Activated naive CD4-positive, alpha-beta T cell treated with anti-CD3 and anti-CD28 coated beads for 36 hours (primary cell): ENCODE measurements around the gene TMEM218. TPM values are rescaled to one million over a fixed set of nuclear protein-coding genes. Genes with fewer than 3 reads are reported as not detected.

Experiments used
- CTCF ChIA-PET: fragments of 350-600 bp; sonication (Branson Sonifier 250); formaldehyde crosslinking; loops from one replicate; lab custom pipeline; 2021; ENCODE audit warnings: antibody characterized with exemption; lab: Charles Lee
- DNase-seq: peaks from one replicate; pipeline ENCODE4 v3.0.0-alpha.2; 2020
- H3K27ac Mint-ChIP-seq: one replicate; pipeline ENCODE4 v1.8.0; 2021; ENCODE audit warnings: mild to moderate bottlenecking, mixed read lengths
- H3K27me3 Mint-ChIP-seq: one replicate; pipeline ENCODE4 v1.8.0; 2021; ENCODE audit warnings: low read depth, mixed read lengths
- H3K36me3 Mint-ChIP-seq: one replicate; pipeline ENCODE4 v1.8.0; 2021; ENCODE audit warnings: low read depth, mixed read lengths
- H3K4me1 Mint-ChIP-seq: one replicate; pipeline ENCODE4 v1.8.0; 2021; ENCODE audit warnings: low read depth, mixed read lengths
- H3K4me3 Mint-ChIP-seq: one replicate; pipeline ENCODE4 v1.8.0; 2021; ENCODE audit warnings: mild to moderate bottlenecking, moderate library complexity, mixed read lengths
- H3K9me3 Mint-ChIP-seq: one replicate; pipeline ENCODE4 v1.8.0; 2021; ENCODE audit warnings: mixed read lengths
- intact Hi-C: fragments of 100-400 bp; cut with micrococcal nuclease; formaldehyde crosslinking; loops from one replicate; pipeline ENCODE4 v1.15.1; 2023
- total RNA-seq, 2 experiments: library from RNA; stranded (reverse); gene quantifications; one replicate each; pipeline ENCODE4 v1.2.3, GENCODE V29; 2021

TMEM218 gene
- 10 to 100 TPM; 11.5 to 12.6 TPM for total RNA-seq

DNA sequence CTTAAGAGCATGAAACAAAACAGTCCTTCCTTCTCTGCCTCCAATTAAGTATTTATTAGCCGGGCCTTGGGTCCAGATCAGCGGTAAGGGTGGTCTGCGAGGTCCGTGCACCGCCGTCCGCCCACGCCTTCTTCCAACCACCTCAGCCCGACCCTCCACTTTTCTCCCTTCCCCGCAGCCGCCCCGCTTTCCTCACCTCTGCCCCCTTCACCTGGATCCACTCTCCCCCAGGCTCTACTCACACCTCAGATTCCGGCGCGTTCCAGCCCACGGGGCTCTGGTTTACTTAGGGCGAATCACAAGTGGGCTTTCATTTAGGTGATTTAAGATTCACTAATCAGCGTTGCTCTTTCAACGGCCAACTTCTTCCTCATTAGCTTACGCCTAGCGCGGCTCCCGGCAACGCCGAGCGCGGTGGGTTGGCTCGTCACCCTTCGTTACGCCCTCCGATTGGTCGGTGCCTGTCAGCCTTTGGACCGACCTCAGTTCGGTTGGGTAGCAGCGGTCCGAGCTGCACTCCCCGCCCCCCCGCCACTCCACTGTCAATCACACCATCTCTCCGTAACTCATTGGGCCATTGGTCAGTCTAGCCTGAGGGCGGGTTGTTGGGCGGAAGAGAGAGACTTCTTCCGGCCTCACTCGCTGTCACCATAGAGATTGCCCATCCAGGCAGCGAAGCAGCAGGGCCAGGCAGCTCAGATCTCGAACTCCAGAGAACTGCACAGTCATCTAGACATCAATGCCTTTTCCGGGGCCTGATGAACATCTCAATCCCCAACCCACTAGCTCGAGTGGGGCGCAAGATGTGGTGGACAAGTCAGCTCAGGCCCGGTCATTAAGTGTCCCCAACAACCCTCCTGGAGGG lies at the start of gene TMEM218:
Gene TMEM218 (minus strand): TSS at position 284 of the 865 bp plus-strand sequence. CDS start 9,385 bp downstream, outside the sequence.
- intact Hi-C loops, result loop anchor here (1.0 to 5.0 kb wide), 13 partner anchors 13 to 1369 kb away; partner anchors contain the start of genes CCDC15, CDON, EI24 and PKNOX2
- Mint-ChIP-seq H3K27me3 (no peaks in the 10 kb centered on the region), H3K36me3 (peaks cover 2% of the 10 kb centered on the region), H3K9me3 (peaks cover 2% of the 10 kb centered on the region), H3K4me3 (peak within 1 kb of the TSS; percentile 84), H3K4me1 (peaks cover 16% of the 10 kb centered on the region), H3K27ac (peak within 1 kb of the TSS; percentile 79)
- DNase-seq, result peak; percentile 98
- CTCF ChIA-PET, result interaction anchor here (0.6 to 3.7 kb wide), 5 partner anchors 13 to 154 kb away, joined by 3 to 22 read pairs (median 8); no protein-coding TSS in a partner anchor

DNA sequence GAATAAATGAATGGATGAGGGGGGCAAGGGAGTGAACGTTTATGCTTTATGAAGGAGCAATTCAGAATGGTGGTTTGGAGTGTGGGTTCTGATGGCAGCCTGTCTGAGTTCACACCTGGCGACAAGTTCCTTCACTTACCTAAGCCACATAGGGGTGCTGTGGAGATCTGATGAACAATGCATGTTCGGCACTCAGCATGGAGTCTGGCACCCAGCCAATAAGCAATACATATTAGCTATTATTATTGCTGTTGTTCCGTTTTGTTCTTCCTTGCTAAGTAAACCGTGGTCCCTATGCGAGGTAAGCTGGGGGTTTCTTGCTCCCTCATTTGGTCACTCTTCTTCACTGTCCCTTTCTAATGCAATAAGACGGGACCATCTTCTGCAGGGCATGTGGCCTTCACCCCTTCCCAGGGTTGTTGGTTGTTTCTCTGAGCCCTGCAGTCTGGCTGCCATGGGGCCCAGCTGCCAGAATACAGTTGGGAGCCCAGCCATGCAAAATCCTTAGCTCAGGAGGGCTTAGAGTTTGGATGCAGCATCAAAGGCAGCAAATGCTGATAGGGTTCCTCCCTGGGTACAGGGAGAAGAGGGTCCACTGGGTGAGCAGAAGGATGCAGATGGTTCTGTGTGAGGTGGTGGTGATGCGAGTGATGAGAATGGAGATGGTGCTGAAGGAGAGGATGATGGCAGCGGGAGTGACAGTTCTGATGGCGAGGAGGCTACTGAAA lies 46.7 kb upstream of the TMEM218 start:
- H3K4me3 Mint-ChIP-seq, result no peak overlapping the region
- no peak for DNase-seq
- H3K27me3 Mint-ChIP-seq, result peaks cover 24% of the 10 kb centered on the region
- no peaks in the 10 kb centered on the region for H3K4me1 Mint-ChIP-seq
- no peaks in the 10 kb centered on the region for H3K9me3 Mint-ChIP-seq
- H3K36me3 Mint-ChIP-seq, result no peaks in the 10 kb centered on the region
- H3K27ac Mint-ChIP-seq, result no peak overlapping the region
- intact Hi-C loops, result no loop called here
- CTCF ChIA-PET, result no interaction called here

DNA sequence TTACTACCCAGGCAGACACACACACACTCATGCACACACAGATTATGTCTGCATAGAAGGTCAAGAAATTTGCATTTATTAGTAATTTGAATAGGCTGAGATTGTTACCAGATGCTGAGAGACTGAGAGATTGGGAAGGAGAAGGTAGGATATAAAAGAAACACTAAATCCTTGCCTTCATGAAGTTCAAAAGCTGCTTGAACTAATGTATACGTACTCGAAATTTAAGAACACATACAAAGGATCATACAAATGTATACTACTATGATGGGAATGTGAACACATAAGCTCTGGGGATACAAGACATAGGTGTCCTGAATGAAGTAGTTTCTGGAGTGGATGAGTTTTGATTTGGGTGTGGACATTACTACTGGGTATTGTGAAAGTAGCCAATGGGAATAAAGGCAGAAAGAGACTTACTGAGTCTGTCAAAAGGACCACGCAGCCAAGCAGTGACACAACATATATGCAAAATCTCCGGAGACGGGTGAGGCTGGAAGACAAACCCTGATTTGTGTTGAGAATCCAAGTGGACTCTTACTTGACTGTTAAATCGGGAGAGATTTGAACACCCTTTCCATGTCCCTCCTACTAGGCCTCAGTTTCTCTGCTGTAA lies 45.8 kb upstream of the TMEM218 start:
- Mint-ChIP-seq H3K27me3 (peaks cover 24% of the 10 kb centered on the region), H3K9me3 (no peaks in the 10 kb centered on the region), H3K4me1 (no peaks in the 10 kb centered on the region), H3K4me3 (no peak overlapping the region), H3K27ac (no peak overlapping the region), H3K36me3 (no peaks in the 10 kb centered on the region)
- no peak for DNase-seq
- intact Hi-C loops, result no loop called here
- CTCF ChIA-PET, result interaction anchor here (1.1 kb wide), 1 partner anchor 15 kb away, joined by 3 read pairs; no protein-coding TSS in a partner anchor

DNA sequence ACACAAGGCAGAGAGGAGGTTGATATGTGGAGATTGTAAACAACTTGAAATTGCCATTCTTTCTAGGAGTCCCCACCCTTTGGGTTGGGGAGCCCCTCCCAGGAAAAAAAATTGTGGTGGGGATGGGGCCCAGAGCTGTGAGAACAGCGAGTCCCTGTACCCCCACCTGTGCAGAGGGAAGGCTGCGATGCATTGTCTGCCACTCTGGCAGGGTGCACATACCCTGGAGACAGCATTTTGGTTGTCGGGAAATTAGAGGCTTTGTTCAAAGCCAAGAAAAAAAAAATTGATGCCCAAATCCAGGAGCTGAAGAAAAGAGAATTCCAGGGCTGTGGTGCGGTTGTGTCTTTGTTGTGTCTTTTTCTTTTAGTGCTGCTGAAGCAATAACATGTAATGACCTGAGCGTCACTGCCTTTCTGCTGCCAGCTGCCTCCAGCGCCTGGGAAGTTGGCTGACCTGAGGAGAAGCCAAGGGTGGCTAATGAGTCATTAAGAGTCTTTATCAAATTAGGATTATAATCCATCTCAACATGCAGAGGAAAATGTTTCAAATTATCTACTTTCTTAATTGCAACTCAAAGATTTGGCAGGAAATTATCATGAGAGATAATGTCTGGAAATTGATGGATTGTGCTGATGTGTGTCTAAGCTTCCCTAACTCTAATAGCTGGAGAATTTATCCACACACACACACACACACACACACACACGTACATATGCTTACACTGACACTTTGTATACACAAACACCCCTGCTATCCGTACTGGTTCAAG lies 45.1 kb upstream of the TMEM218 start:
- H3K4me3 Mint-ChIP-seq, result no peak overlapping the region
- H3K4me1 Mint-ChIP-seq, result no peaks in the 10 kb centered on the region
- CTCF ChIA-PET, result interaction anchor here (1.1 kb wide), 1 partner anchor 14 kb away, joined by 3 read pairs; no protein-coding TSS in a partner anchor
- H3K27me3 Mint-ChIP-seq, result peaks cover 24% of the 10 kb centered on the region
- H3K9me3 Mint-ChIP-seq, result no peaks in the 10 kb centered on the region
- no peak for DNase-seq
- no peaks in the 10 kb centered on the region for H3K36me3 Mint-ChIP-seq
- intact Hi-C loops, result no loop called here
- H3K27ac Mint-ChIP-seq, result no peak overlapping the region

DNA sequence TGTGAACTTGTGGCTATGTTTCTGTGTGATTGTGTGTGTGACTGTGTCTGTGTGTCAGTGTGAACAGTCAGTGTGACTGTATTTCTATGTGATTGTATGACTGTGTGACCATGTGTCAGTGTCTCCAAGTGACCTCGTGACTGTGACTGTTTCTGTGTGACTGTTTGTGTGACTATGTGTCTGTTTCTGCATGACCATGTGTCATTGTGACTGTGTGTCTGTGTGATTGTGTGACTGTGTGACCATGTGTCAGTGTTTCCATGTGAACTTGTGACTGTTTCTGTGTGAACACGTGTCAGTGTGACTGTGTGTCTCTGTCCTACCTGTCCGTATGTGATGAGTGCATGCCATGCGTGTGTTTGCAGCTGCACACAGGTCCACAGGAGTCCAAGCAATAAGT lies 44.3 kb upstream of the TMEM218 start:
- Mint-ChIP-seq H3K9me3 (no peaks in the 10 kb centered on the region), H3K36me3 (no peaks in the 10 kb centered on the region), H3K4me1 (no peaks in the 10 kb centered on the region), H3K27ac (no peak overlapping the region), H3K4me3 (no peak overlapping the region), H3K27me3 (peaks cover 24% of the 10 kb centered on the region)
- intact Hi-C loops, result no loop called here
- CTCF ChIA-PET, result no interaction called here
- no peak for DNase-seq

DNA sequence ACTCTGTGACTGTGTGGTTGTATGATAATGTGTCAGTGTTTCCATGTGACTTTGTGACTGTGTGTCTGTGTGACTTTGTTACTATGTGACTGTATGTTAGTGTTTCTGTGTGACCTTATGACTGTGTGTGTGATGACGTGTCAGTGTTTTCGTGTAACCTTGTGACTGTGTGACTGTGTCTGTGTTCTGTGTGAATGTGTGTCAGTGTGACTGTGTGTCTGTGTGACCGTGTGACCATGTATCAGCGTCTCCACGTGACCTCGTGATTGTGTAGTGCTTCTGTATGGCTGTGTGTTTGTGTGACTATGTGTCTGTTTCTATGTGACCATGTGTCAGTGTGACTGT lies 43.6 kb upstream of the TMEM218 start:
- DNase-seq, result no peak
- Mint-ChIP-seq H3K27me3 (peaks cover 22% of the 10 kb centered on the region), H3K9me3 (no peaks in the 10 kb centered on the region), H3K27ac (no peak overlapping the region), H3K36me3 (no peaks in the 10 kb centered on the region), H3K4me1 (no peaks in the 10 kb centered on the region), H3K4me3 (no peak overlapping the region)
- intact Hi-C loops, result no loop called here
- CTCF ChIA-PET, result interaction anchor here (0.6 to 3.1 kb wide), 2 partner anchors 13 to 349 kb away, joined by 3 to 12 read pairs; no protein-coding TSS in a partner anchor

DNA sequence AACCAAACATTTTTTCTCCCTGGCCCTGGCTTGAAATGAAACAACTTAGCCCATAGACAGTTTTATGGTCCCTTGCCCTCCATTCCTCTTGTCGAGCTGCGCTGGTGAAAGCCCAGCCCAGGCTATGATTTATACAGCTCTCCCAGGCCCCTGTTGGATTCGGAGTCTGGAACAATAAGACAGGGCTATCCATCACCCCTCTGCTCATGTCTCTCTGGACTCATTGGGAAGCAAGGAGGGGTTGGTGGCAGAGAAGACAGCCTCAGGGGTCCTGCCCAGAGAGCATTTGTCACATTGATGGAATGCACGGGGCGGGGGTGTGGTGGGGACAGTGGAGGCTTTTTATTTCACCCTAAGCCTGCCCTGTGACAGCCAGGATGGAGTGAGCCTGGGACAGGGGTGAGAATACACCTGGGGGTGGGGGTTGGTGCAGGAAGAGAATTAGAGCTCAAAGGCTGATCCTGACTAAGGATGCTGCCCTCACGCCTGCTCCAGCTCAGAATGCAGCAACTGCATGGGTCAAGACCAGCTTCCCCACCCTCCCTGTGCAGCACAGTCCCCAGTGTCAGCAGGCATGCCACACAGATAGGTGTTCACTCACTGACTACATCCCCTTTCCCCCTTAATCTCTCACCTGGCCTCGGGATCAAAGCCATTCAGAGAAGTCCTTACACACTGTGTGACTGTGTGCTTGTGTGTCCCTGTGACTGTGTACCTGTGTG lies 43.1 kb upstream of the TMEM218 start:
- Mint-ChIP-seq H3K27me3 (peaks cover 22% of the 10 kb centered on the region), H3K9me3 (no peaks in the 10 kb centered on the region), H3K36me3 (no peaks in the 10 kb centered on the region), H3K27ac (no peak overlapping the region), H3K4me1 (no peaks in the 10 kb centered on the region), H3K4me3 (no peak overlapping the region)
- intact Hi-C loops, result no loop called here
- no peak for DNase-seq
- CTCF ChIA-PET, result interaction anchor here (0.6 to 3.1 kb wide), 2 partner anchors 13 to 350 kb away, joined by 3 to 12 read pairs; no protein-coding TSS in a partner anchor

DNA sequence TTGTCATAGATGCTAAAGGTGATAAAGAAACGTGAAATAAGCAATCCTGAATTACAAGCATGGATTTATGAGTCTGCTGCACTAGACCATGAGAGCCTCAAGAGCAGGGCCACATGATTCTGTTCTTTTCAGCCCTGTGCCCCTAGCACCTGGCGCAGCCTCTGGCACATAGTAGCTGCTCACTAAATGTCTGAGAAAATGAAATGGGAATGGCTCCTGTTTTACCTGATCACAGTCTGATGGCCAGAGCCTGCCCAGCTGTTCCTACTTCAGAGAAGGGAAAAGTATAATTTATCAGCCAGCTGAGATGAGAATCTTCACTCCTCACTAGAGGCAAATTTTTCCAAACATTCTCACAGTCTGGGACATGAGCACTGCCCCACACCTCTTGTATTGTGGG lies 42.4 kb upstream of the TMEM218 start:
- Mint-ChIP-seq H3K9me3 (no peaks in the 10 kb centered on the region), H3K4me3 (no peak overlapping the region), H3K4me1 (no peaks in the 10 kb centered on the region), H3K27me3 (peaks cover 22% of the 10 kb centered on the region), H3K36me3 (no peaks in the 10 kb centered on the region), H3K27ac (no peak overlapping the region)
- CTCF ChIA-PET, result interaction anchor here (3.1 kb wide), 1 partner anchor 12 kb away, joined by 12 read pairs; no protein-coding TSS in a partner anchor
- intact Hi-C loops, result no loop called here
- DNase-seq, result no peak

DNA sequence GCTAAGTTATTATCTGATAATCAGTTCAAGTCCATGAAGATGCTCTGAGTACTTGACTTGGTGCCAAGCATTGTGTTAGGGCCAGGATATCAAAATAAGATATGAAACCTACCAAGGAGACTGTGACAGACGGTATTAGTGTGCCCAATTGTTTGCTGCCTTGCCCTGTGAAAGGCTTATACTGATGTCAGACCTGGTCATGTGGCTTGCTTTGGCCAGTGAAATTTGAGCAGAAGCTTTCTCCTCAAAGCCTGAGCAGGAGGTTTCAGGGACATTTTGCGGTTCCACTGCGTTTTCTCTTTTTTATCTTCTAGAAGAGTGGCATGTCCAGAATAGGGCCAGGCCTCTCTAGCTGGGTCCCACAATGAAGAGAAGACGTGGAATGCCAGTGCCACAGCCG lies 37.3 kb upstream of the TMEM218 start:
- Mint-ChIP-seq H3K27me3 (no peaks in the 10 kb centered on the region), H3K27ac (no peak overlapping the region), H3K4me3 (no peak overlapping the region), H3K9me3 (no peaks in the 10 kb centered on the region), H3K36me3 (no peaks in the 10 kb centered on the region), H3K4me1 (no peaks in the 10 kb centered on the region)
- intact Hi-C loops, result loop anchor here (10.0 kb wide), 1 partner anchor 484 kb away; no protein-coding TSS in a partner anchor
- CTCF ChIA-PET, result interaction anchor here (1.0 kb wide), 1 partner anchor 39 kb away, joined by 3 read pairs; no protein-coding TSS in a partner anchor
- no peak for DNase-seq

DNA sequence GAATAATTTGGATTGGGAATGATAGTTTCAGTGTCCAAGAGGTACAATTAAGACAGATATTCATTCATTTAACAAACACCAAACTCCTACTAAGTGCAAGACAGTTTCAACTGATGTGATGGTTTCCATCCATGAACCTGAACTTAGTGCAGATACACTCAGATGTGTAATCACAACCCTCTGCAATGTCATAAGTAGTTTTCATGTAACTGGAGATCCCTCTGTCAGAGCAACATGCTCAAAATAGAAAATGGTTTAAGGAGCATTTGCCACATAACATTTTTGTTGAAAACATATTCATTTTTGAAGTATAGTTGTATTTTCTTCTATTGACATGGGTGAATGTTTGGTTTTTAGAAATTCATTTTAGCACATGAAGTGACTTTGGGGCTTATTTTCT lies 36.6 kb upstream of the TMEM218 start:
- Mint-ChIP-seq H3K4me3 (no peak overlapping the region), H3K36me3 (no peaks in the 10 kb centered on the region), H3K27ac (no peak overlapping the region), H3K4me1 (no peaks in the 10 kb centered on the region), H3K27me3 (no peaks in the 10 kb centered on the region), H3K9me3 (no peaks in the 10 kb centered on the region)
- CTCF ChIA-PET, result no interaction called here
- intact Hi-C loops, result loop anchor here (10.0 kb wide), 1 partner anchor 483 kb away; no protein-coding TSS in a partner anchor
- DNase-seq, result no peak

DNA sequence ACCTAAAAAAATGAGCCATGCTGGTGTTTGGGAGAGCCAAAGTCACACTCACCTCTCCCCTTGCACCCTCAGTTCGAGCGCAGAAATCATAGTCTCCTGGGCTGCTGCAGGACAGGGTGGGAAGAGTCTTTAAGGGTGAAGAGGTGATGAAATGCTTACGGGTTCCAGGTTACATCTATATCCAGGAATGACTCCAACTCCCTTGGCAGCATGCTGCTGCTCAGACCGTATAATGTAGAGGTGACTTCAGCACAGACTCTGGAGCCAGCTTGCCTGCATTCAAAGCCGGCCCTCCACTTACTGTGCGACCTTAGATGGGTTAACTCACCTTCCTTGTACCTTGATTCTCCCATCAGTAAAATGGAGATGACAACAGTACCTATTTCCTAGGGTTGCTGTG lies 35.9 kb upstream of the TMEM218 start:
- intact Hi-C loops, result loop anchor here (10.0 kb wide), 1 partner anchor 482 kb away; no protein-coding TSS in a partner anchor
- DNase-seq, result no peak
- H3K4me3 Mint-ChIP-seq, result no peak overlapping the region
- H3K4me1 Mint-ChIP-seq, result no peaks in the 10 kb centered on the region
- H3K36me3 Mint-ChIP-seq, result no peaks in the 10 kb centered on the region
- H3K9me3 Mint-ChIP-seq, result no peaks in the 10 kb centered on the region
- CTCF ChIA-PET, result no interaction called here
- H3K27me3 Mint-ChIP-seq, result no peaks in the 10 kb centered on the region
- H3K27ac Mint-ChIP-seq, result no peak overlapping the region
